Epithelial cell of esophagus (primary cell): ENCODE results near the gene CLEC7A.

Source experiments
- DNase-seq: peaks from one replicate; pipeline ENCODE4 v3.0.0; 2010; ENCODE audit warnings: low read depth
- H3K4me3 ChIP-seq: 2 replicates; pipeline ENCODE4 v1.5.1; 2011; ENCODE audit warnings: mild to moderate bottlenecking, low read length, control low read depth
- TF ChIP-seq, protein P1 (sequence below): IDR thresholded peaks from 2 replicates; pipeline ENCODE4 v1.5.1; 2011; ENCODE audit warnings: low read depth, mild to moderate bottlenecking, low read length, control low read depth, inconsistent platforms; ENCODE audit not compliant: insufficient read depth; ENCODE audit errors: missing control alignments

The CLEC7A gene

GRCh38 chr12:10158406-10158805, 28.4 kb upstream of the CLEC7A start:
- H3K4me3 ChIP-seq, result no peak overlapping the region
- TF ChIP-seq, protein P1, sequence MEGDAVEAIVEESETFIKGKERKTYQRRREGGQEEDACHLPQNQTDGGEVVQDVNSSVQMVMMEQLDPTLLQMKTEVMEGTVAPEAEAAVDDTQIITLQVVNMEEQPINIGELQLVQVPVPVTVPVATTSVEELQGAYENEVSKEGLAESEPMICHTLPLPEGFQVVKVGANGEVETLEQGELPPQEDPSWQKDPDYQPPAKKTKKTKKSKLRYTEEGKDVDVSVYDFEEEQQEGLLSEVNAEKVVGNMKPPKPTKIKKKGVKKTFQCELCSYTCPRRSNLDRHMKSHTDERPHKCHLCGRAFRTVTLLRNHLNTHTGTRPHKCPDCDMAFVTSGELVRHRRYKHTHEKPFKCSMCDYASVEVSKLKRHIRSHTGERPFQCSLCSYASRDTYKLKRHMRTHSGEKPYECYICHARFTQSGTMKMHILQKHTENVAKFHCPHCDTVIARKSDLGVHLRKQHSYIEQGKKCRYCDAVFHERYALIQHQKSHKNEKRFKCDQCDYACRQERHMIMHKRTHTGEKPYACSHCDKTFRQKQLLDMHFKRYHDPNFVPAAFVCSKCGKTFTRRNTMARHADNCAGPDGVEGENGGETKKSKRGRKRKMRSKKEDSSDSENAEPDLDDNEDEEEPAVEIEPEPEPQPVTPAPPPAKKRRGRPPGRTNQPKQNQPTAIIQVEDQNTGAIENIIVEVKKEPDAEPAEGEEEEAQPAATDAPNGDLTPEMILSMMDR, result no peak
- DNase-seq, result no peak

GRCh38 chr12:10155966-10156365, 26.0 kb upstream of the CLEC7A start:
- DNase-seq, result no peak
- H3K4me3 ChIP-seq, result no peak overlapping the region
- TF ChIP-seq, protein P1, result no peak

- no peak for DNase-seq
- H3K4me3 ChIP-seq, result no peak overlapping the region
Observed at GRCh38 chr12:10154145-10154496, 24.1 kb upstream of the CLEC7A start.

DNA sequence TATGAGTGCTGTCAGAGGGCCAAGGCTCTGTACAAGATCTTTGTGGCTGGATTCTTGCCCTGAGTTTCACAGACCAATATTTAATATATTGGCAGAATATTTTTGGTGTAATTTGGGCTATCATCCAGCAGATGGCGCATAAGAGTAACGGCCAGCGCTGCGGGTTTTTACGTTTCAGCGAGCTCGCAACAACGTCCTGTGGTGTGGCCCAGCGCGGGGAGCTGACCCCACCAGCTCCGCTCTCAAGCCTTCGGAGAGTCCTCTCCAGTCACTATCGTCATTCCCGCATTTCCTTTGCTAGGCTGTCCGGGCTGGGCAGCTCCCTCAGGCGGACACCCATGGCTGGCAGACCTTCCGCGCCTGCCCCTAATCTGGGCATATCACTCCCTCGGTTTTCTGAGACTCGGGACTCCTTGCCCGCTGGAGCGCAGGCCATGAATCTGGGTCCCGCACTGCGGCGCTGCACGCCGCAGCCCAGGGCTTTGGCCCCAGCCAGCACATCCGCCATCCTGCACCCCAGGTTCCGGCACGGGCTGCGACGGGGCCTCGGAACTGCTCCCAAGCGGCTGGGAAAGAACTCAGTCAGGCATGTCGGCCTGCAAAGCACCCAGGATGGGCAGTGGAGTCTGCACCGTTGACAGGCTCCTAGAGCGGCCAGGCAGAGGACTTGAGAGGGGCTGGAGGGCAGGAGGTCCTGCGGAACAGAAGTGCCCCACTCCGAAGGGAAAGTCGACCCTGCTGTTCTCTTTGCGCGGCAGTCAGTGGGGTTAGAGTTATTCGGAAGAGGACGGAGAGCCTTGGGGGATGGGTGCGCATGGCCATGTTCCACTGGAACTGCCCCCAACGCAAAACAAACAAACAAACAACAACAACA, 23.5 kb upstream of the CLEC7A start:
- TF ChIP-seq, protein P1, result peak; percentile 74
- peak overlapping the region; percentile 53 for H3K4me3 ChIP-seq
- DNase-seq, result peak; percentile 54

More at GRCh38 chr12:10154145-10154496, 24.1 kb upstream of the CLEC7A start:
- TF ChIP-seq, protein P1, result no peak

- no peak for DNase-seq
- TF ChIP-seq, protein P1, result no peak
- H3K4me3 ChIP-seq, result no peak overlapping the region
Observed at GRCh38 chr12:10151621-10152020, 21.6 kb upstream of the CLEC7A start.

DNA sequence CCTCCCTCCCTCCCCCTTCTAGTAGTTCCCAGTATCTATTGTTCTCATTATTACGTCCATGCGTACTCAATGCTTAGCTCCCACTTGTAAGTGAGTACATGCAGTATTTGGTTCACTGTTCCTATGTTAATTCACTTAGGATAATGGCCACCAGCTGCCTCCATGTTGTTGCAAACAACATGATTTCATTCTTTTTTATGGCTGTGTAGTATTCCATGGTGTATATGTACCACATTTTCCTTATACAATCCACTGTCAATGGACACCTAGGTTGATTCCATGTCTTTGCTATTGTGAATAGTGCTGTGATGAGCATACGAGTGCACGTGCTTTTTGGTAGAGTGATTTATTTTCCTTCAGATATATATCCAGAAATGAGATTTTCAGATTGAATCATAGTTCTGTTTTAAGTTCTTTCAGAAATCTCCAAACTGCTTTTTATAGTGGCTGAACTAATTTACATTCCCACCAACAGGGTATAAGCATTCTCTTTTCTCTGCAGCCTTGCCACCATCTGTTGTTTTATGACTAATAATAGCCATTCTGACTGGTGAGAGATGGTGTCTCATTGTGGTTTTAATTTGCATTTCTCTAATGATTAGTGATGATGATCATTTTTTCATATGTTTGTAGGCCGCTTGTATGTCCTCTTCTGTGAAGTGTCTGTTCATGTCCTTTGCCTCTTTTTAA, 17.9 kb upstream of the CLEC7A start:
- TF ChIP-seq, protein P1, result no peak
- no peak for DNase-seq
- no peak overlapping the region for H3K4me3 ChIP-seq
